ENCODE data around the gene HOXD10. TPM values are rescaled to one million over a fixed set of nuclear protein-coding genes. Genes with fewer than 3 reads are reported as not detected.

Gene HOXD10
- total RNA-seq, 2 donors from 2014 or later, result not detected

- DNase-seq (ENCODE audit: low spot score), result no peak
- H3K4me1 ChIP-seq, result peaks cover 0 to 42% of the 10 kb centered on the region in 2 donors
- H3K9me3 ChIP-seq, result no peaks in the 10 kb centered on the region
- peaks cover 58 to 87% of the 10 kb centered on the region in 2 donors for H3K27me3 ChIP-seq
- no peak overlapping the region for H3K27ac ChIP-seq
- no peak overlapping the region for H3K4me3 ChIP-seq
- TF ChIP-seq CTCF (IDR thresholded peaks at IDR 0.05), result no peak
- H3K36me3 ChIP-seq, result no peaks in the 10 kb centered on the region
These were observed 31.3 kb upstream of the HOXD10 start for GRCh38 chr2:176085120-176085788.

GRCh38 chr2:176085861-176086771 lies 30.5 kb upstream of the HOXD10 start:
- peaks cover 0 to 36% of the 10 kb centered on the region in 2 donors for H3K4me1 ChIP-seq
- H3K27me3 ChIP-seq, result peaks cover 56 to 83% of the 10 kb centered on the region in 2 donors
- H3K27ac ChIP-seq, result no peak overlapping the region
- DNase-seq (ENCODE audit: low spot score), result no peak
- H3K36me3 ChIP-seq, result no peaks in the 10 kb centered on the region
- TF ChIP-seq CTCF (IDR thresholded peaks at IDR 0.05), result peak in 1 of 2 donors; percentile 67
- H3K4me3 ChIP-seq, result no peak overlapping the region
- no peaks in the 10 kb centered on the region for H3K9me3 ChIP-seq

- peaks cover 56 to 81% of the 10 kb centered on the region in 2 donors for H3K27me3 ChIP-seq
- TF ChIP-seq CTCF (IDR thresholded peaks at IDR 0.05), result no peak
- peaks cover 0 to 40% of the 10 kb centered on the region in 2 donors for H3K4me1 ChIP-seq
- peak overlapping the region in 1 of 2 donors; percentile 33 for H3K4me3 ChIP-seq
- DNase-seq (ENCODE audit: low spot score), result no peak
- no peak overlapping the region for H3K27ac ChIP-seq
- H3K36me3 ChIP-seq, result no peaks in the 10 kb centered on the region
- no peaks in the 10 kb centered on the region for H3K9me3 ChIP-seq
These were observed 29.1 kb upstream of the HOXD10 start for GRCh38 chr2:176087330-176088047.

GRCh38 chr2:176088048-176088936 lies 28.3 kb upstream of the HOXD10 start:
- Histone ChIP-seq H3K27me3 (peaks cover 52 to 81% of the 10 kb centered on the region in 2 donors), H3K4me1 (peaks cover 0 to 42% of the 10 kb centered on the region in 2 donors)
- no peak for DNase-seq (ENCODE audit: low spot score)

More at GRCh38 chr2:176088048-176088936, 28.3 kb upstream of the HOXD10 start:
- H3K36me3 ChIP-seq, result no peaks in the 10 kb centered on the region
- peak overlapping the region in 1 of 2 donors; percentile 33 for H3K4me3 ChIP-seq
- H3K27ac ChIP-seq, result no peak overlapping the region
- peak; percentile 74 to 85 for TF ChIP-seq CTCF (IDR thresholded peaks at IDR 0.05)
- no peaks in the 10 kb centered on the region for H3K9me3 ChIP-seq

Measured in right atrium auricular region (tissue), 2 donors.